ENCODE results near the gene C5AR1.
"Not testable (repeated sequence)": the region's sequence is repeated elsewhere in the genome, so short reads cannot be mapped to it uniquely, and the experiment has no call there.

C5AR1 gene

GRCh38 chr19:47330466-47330869 is 20.8 kb downstream of the C5AR1 start:
- no peak overlapping the region for H3K4me2 ChIP-seq (ENCODE audit: low read depth, low read length, poor library complexity, severe bottlenecking)
- H2AFZ ChIP-seq (ENCODE audit: low read length): peak overlapping the region; percentile 28; the same call in 1 of the 2 replicates
- no peak overlapping the region for H3K4me3 ChIP-seq (ENCODE audit: low read length, poor library complexity, severe bottlenecking)
- H3K27me3 ChIP-seq (ENCODE audit: insufficient read depth, low read length, poor library complexity, severe bottlenecking): no peaks in the 10 kb centered on the region
- no peaks in the 10 kb centered on the region for H3F3A ChIP-seq (ENCODE audit: low read depth)
- H3K79me2 ChIP-seq (ENCODE audit: insufficient read depth, low read length): no peaks in the 10 kb centered on the region
- TF ChIP-seq EZH2phosphoT487 (IDR thresholded peaks at IDR 0.05; ENCODE audit: borderline replicate concordance) (no peak), CTCF (conservative IDR thresholded peaks at IDR 0.05; ENCODE audit: low read length) (no peak)
- H3K36me3 ChIP-seq (ENCODE audit: insufficient read depth, low read length): no peaks in the 10 kb centered on the region
- H3K9me2 ChIP-seq (replicated peaks; ENCODE audit: low read depth, low read length): no peaks in the 10 kb centered on the region
- no peaks in the 10 kb centered on the region for H4K20me1 ChIP-seq (ENCODE audit: insufficient read depth, low read length, poor library complexity, severe bottlenecking)
- no peak overlapping the region for H3K9ac ChIP-seq (ENCODE audit: low read depth, low read length, poor library complexity, severe bottlenecking)
- H3K9me3 ChIP-seq (ENCODE audit: insufficient read depth, low read depth, low read length): no peaks in the 10 kb centered on the region
- no peaks in the 10 kb centered on the region for H3K4me1 ChIP-seq (ENCODE audit: insufficient read depth, low read length, poor library complexity, severe bottlenecking)

- Histone ChIP-seq H3K9ac (ENCODE audit: low read depth, low read length, poor library complexity, severe bottlenecking) (no peak overlapping the region), H2AFZ (ENCODE audit: low read length) (no peak overlapping the region), H4K20me1 (ENCODE audit: insufficient read depth, low read length, poor library complexity, severe bottlenecking) (no peaks in the 10 kb centered on the region), H3F3A (ENCODE audit: low read depth) (no peaks in the 10 kb centered on the region), H3K9me3 (ENCODE audit: insufficient read depth, low read depth, low read length) (no peaks in the 10 kb centered on the region), H3K79me2 (ENCODE audit: insufficient read depth, low read length) (no peaks in the 10 kb centered on the region), H3K36me3 (ENCODE audit: insufficient read depth, low read length) (no peaks in the 10 kb centered on the region), H3K4me1 (ENCODE audit: insufficient read depth, low read length, poor library complexity, severe bottlenecking) (peaks cover 2% of the 10 kb centered on the region), H3K9me2 (replicated peaks; ENCODE audit: low read depth, low read length) (no peaks in the 10 kb centered on the region), H3K4me3 (ENCODE audit: low read length, poor library complexity, severe bottlenecking) (no peak overlapping the region), H3K4me2 (ENCODE audit: low read depth, low read length, poor library complexity, severe bottlenecking) (no peak overlapping the region), H3K27me3 (ENCODE audit: insufficient read depth, low read length, poor library complexity, severe bottlenecking) (no peaks in the 10 kb centered on the region)
- TF ChIP-seq EZH2phosphoT487 (IDR thresholded peaks at IDR 0.05; ENCODE audit: borderline replicate concordance): no peak
- TF ChIP-seq CTCF (conservative IDR thresholded peaks at IDR 0.05; ENCODE audit: low read length): no peak
These were observed 21.8 kb downstream of the C5AR1 start for GRCh38 chr19:47331490-47331889.

GRCh38 chr19:47331931-47332547 is 22.4 kb downstream of the C5AR1 start, which contains the start of gene C5AR2:
TSS of gene C5AR2 (plus strand) at chr19:47332175. CDS start at chr19:47340800, 8,625 bp downstream.
- Histone ChIP-seq H4K20me1 (ENCODE audit: insufficient read depth, low read length, poor library complexity, severe bottlenecking) (no peaks in the 10 kb centered on the region), H3K9ac (ENCODE audit: low read depth, low read length, poor library complexity, severe bottlenecking) (no peak within 1 kb of the TSS), H3K4me2 (ENCODE audit: low read depth, low read length, poor library complexity, severe bottlenecking) (no peak within 1 kb of the TSS), H2AFZ (ENCODE audit: low read length) (no peak within 1 kb of the TSS), H3K36me3 (ENCODE audit: insufficient read depth, low read length) (no peaks in the 10 kb centered on the region), H3K27me3 (ENCODE audit: insufficient read depth, low read length, poor library complexity, severe bottlenecking) (no peaks in the 10 kb centered on the region), H3F3A (ENCODE audit: low read depth) (no peaks in the 10 kb centered on the region), H3K9me3 (ENCODE audit: insufficient read depth, low read depth, low read length) (no peaks in the 10 kb centered on the region), H3K9me2 (replicated peaks; ENCODE audit: low read depth, low read length) (no peaks in the 10 kb centered on the region), H3K4me3 (ENCODE audit: low read length, poor library complexity, severe bottlenecking) (no peak within 1 kb of the TSS), H3K4me1 (ENCODE audit: insufficient read depth, low read length, poor library complexity, severe bottlenecking) (peaks cover 7% of the 10 kb centered on the region), H3K79me2 (ENCODE audit: insufficient read depth, low read length) (no peaks in the 10 kb centered on the region)
- TF ChIP-seq CTCF (conservative IDR thresholded peaks at IDR 0.05; ENCODE audit: low read length): no peak
- no peak for TF ChIP-seq EZH2phosphoT487 (IDR thresholded peaks at IDR 0.05; ENCODE audit: borderline replicate concordance)

GRCh38 chr19:47336765-47337718 is 27.4 kb downstream of the C5AR1 start:
- H3K9me2 ChIP-seq (replicated peaks; ENCODE audit: low read depth, low read length); H3K9ac ChIP-seq (ENCODE audit: low read depth, low read length, poor library complexity, severe bottlenecking); H4K20me1 ChIP-seq (ENCODE audit: insufficient read depth, low read length, poor library complexity, severe bottlenecking); H3F3A ChIP-seq (ENCODE audit: low read depth); H3K27me3 ChIP-seq (ENCODE audit: insufficient read depth, low read length, poor library complexity, severe bottlenecking); H3K36me3 ChIP-seq (ENCODE audit: insufficient read depth, low read length); H3K4me1 ChIP-seq (ENCODE audit: insufficient read depth, low read length, poor library complexity, severe bottlenecking); H3K79me2 ChIP-seq (ENCODE audit: insufficient read depth, low read length); H3K9me3 ChIP-seq (ENCODE audit: insufficient read depth, low read depth, low read length): not testable (repeated sequence)
- peak overlapping the region; percentile 5 for H3K4me3 ChIP-seq (ENCODE audit: low read length, poor library complexity, severe bottlenecking)
- peak overlapping the region; percentile 75 for H2AFZ ChIP-seq (ENCODE audit: low read length)
- peak overlapping the region; percentile 51 for H3K4me2 ChIP-seq (ENCODE audit: low read depth, low read length, poor library complexity, severe bottlenecking)

Data from Loucy (cell line).